Mesothelial cell of epicardium (in vitro differentiated cells): Measurements from ENCODE around the gene TRIM5. TPM values are rescaled to one million over a fixed set of nuclear protein-coding genes. Genes with fewer than 3 reads are reported as not detected.

Source experiments
- DNase-seq, 2 experiments: peaks; one replicate each; pipeline ENCODE4 v3.0.0; 2021; ENCODE audit warnings: low spot score in 2 of 2; ENCODE audit not compliant: unreplicated experiment in 2 of 2
- H3K27ac Mint-ChIP-seq: 2 replicates; pipeline ENCODE4 v1.8.0; 2021; ENCODE audit warnings: mixed read lengths
- H3K27me3 Mint-ChIP-seq: 2 replicates; pipeline ENCODE4 v1.8.0; 2021; ENCODE audit warnings: low read depth, mixed read lengths
- H3K36me3 Mint-ChIP-seq: 2 replicates; pipeline ENCODE4 v1.8.0; 2021; ENCODE audit warnings: mixed read lengths
- H3K4me1 Mint-ChIP-seq: 2 replicates; pipeline ENCODE4 v1.8.0; 2021; ENCODE audit warnings: mixed read lengths
- H3K4me3 Mint-ChIP-seq: 2 replicates; pipeline ENCODE4 v1.8.0; 2021; ENCODE audit warnings: mild to moderate bottlenecking, moderate library complexity, mixed read lengths
- H3K9me3 Mint-ChIP-seq: 2 replicates; pipeline ENCODE4 v1.8.0; 2021; ENCODE audit warnings: mixed read lengths
- CTCF ChIP-seq: fragments of 200-600 bp; sonication (generic); IDR thresholded peaks from one replicate; pipeline ENCODE4 v1.5.0; 2021; ENCODE audit warnings: antibody characterized with exemption; ENCODE audit not compliant: unreplicated experiment
- total RNA-seq: library from RNA; stranded (reverse); gene quantifications from 3 replicates; pipeline ENCODE4 v1.2.1, GENCODE V29; 2021

Gene TRIM5
- total RNA-seq, 1 donor from 2014 or later: 74.0 TPM

GRCh38 chr11:5631417-5631816 lies 53.5 kb downstream of the TRIM5 start:
- H3K9me3 Mint-ChIP-seq: peaks cover 14% of the 10 kb centered on the region
- no peak overlapping the region for H3K27ac Mint-ChIP-seq
- no peak for DNase-seq
- H3K4me1 Mint-ChIP-seq: no peaks in the 10 kb centered on the region
- TF ChIP-seq CTCF: no peak
- peaks cover 25% of the 10 kb centered on the region for H3K36me3 Mint-ChIP-seq
- H3K27me3 Mint-ChIP-seq: no peaks in the 10 kb centered on the region
- H3K4me3 Mint-ChIP-seq: no peak overlapping the region

- Mint-ChIP-seq H3K4me3 (peak overlapping the region; percentile 33), H3K27me3 (no peaks in the 10 kb centered on the region), H3K4me1 (peaks cover 27% of the 10 kb centered on the region), H3K36me3 (peaks cover 6% of the 10 kb centered on the region), H3K9me3 (peaks cover 10% of the 10 kb centered on the region), H3K27ac (no peak overlapping the region)
- TF ChIP-seq CTCF: no peak
- no peak for DNase-seq
Measured at GRCh38 chr11:5626196-5626595, 58.7 kb downstream of the TRIM5 start.

- H3K9me3 Mint-ChIP-seq: peaks cover 2% of the 10 kb centered on the region
- peak overlapping the region; percentile 75 for H3K4me3 Mint-ChIP-seq
- H3K27ac Mint-ChIP-seq: peak overlapping the region; percentile 63
- H3K27me3 Mint-ChIP-seq: no peaks in the 10 kb centered on the region
- peaks cover 36% of the 10 kb centered on the region for H3K4me1 Mint-ChIP-seq
- no peak for DNase-seq
- no peak for TF ChIP-seq CTCF
- H3K36me3 Mint-ChIP-seq: peaks cover 6% of the 10 kb centered on the region
Measured at GRCh38 chr11:5625281-5625680, 59.6 kb downstream of the TRIM5 start.

GRCh38 chr11:5624489-5625279 lies 60.2 kb downstream of the TRIM5 start, which contains the start of gene TRIM34:
Gene TRIM34, plus strand, starts transcription at chr11:5625001. Its CDS starts 7,331 bp downstream, at chr11:5632332.
- H3K4me1 Mint-ChIP-seq: peaks cover 36% of the 10 kb centered on the region
- no peaks in the 10 kb centered on the region for H3K27me3 Mint-ChIP-seq
- no peak for DNase-seq
- TF ChIP-seq CTCF: no peak
- H3K27ac Mint-ChIP-seq: peak within 1 kb of the TSS; percentile 79
- H3K9me3 Mint-ChIP-seq: no peaks in the 10 kb centered on the region
- H3K4me3 Mint-ChIP-seq: peak within 1 kb of the TSS; percentile 75
- H3K36me3 Mint-ChIP-seq: peaks cover 4% of the 10 kb centered on the region

GRCh38 chr11:5622802-5623201 lies 62.1 kb downstream of the TRIM5 start:
- peaks cover 2% of the 10 kb centered on the region for H3K36me3 Mint-ChIP-seq
- no peaks in the 10 kb centered on the region for H3K9me3 Mint-ChIP-seq
- H3K27me3 Mint-ChIP-seq: no peaks in the 10 kb centered on the region
- H3K27ac Mint-ChIP-seq: no peak overlapping the region
- no peak for DNase-seq
- TF ChIP-seq CTCF: no peak
- H3K4me3 Mint-ChIP-seq: no peak overlapping the region
- H3K4me1 Mint-ChIP-seq: peaks cover 36% of the 10 kb centered on the region
